Hippocampal formation (tissue), 2 donors: ENCODE data around the gene ARL2BP.
"Not testable (repeated sequence)": the region's sequence is repeated elsewhere in the genome, so short reads cannot be mapped to it uniquely, and the experiment has no call there.

Experiments
- DNase-seq, 2 donors: peaks; one replicate each; lab custom pipeline; 2025; lab: John Stamatoyannopoulos, UW

Gene ARL2BP

DNA sequence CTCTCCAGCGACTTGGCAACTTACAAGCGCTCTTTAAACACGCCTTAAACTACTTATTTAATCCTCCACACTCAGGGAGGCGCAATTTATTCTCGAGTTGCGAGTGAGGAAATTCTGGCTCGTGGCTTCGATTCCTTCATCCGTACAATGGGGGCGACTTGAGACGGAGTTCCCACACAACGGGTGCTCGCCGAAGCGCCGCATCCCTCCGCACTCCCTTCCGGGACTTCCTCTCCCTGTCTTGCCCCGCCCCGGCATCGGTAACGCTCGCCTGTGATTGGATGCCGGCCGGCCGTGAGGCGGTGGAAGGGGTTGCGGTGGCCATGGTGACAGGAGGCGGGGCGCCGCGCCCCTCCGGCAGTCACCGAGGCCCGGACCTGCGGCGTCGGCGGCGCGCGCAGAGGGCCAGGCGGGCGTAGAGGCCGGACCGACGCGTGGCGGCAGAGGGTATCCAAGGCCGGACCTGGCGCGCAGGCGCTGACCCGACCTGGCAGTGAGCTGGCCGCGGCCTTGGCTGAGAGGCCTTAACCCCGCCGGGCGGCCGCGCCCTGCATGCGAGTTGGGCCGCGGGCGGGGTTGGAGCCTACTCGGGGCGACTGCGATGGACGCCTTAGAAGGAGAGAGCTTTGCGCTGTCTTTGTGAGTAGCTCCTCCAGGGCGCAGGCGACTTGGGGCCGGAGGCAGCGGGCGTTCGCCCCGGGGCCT, at the start of gene ARL2BP:
Gene ARL2BP, plus strand, starts transcription at position 493 of the 705 bp plus-strand sequence. Its CDS starts 109 bp downstream, at position 602.
- peak; percentile 97 to 98 for DNase-seq

DNA sequence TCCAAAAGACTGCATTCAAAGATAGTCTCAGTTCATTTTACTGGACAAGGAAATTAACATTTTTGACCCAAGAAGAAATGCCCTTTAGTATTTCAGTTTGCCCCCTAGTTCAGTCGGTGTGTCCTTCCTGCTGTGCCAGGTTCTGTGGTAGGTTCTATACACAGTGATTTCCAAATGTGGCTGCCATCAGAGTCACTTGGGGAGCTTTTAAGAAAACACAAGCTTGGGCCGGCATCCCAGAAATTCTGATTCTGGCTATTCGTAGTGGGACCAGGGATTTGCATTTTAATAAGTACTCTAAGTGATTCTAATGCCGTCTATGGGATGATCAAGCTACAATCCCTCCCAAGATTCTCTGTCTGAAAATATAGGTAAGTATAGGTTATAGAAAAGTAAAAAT, 48.8 kb upstream of the ARL2BP start:
- DNase-seq: peak in 1 of 2 donors; percentile 16

DNA sequence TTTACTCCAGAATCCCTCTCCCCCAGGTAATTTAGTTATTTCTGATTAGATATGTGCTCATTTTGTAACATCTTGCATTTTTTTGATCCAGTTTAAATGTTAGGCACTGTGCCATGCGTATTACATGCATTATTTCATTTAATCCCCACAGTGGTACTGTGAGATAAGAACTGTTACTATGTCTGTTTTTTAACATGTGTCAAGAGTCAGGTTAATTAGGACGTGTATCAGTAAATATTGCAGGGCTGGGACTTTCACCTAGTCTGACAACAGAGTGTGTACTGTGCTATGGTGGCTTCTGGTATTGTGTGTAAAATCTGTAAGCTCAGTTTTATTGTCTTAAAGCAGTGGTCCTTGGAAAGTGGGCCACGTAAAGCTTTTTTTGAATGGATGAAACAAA, 48.3 kb upstream of the ARL2BP start:
- no peak for DNase-seq

DNA sequence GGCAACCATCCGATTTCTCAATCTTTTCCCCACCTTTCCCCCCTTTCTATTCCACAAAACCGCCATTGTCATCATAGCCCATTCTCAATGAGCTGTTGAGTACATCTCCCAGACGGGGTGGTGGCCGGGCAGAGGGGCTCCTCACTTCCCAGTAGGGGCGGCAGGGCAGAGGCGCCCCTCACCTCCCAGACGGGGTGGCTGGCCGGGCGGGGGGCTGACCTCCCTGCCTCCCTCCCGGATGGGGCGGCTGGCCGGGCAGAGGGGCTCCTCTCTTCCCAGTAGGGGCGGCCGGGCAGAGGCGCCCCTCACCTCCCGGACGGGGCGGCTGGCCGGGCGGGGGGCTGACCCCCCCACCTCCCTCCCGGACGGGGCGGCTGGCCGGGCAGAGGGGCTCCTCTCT, 44.7 kb upstream of the ARL2BP start:
- not testable (repeated sequence) for DNase-seq

DNA sequence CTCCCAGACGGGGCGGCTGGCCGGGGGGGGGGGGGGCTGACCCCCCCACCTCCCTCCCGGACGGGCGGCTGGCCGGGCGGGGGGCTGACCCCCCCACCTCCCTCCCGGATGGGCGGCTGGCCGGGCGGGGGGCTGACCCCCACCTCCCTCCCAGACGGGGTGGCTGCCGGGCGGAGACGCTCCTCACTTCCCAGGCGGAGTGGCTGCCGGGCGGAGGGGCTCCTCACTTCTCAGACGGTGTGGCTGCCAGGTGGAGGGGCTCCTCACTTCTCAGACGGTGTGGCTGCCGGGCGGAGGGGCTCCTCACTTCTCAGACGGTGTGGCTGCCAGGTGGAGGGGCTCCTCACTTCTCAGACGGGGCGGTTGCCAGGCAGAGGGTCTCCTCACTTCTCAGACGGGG, 44.1 kb upstream of the ARL2BP start:
- not testable (repeated sequence) for DNase-seq

DNA sequence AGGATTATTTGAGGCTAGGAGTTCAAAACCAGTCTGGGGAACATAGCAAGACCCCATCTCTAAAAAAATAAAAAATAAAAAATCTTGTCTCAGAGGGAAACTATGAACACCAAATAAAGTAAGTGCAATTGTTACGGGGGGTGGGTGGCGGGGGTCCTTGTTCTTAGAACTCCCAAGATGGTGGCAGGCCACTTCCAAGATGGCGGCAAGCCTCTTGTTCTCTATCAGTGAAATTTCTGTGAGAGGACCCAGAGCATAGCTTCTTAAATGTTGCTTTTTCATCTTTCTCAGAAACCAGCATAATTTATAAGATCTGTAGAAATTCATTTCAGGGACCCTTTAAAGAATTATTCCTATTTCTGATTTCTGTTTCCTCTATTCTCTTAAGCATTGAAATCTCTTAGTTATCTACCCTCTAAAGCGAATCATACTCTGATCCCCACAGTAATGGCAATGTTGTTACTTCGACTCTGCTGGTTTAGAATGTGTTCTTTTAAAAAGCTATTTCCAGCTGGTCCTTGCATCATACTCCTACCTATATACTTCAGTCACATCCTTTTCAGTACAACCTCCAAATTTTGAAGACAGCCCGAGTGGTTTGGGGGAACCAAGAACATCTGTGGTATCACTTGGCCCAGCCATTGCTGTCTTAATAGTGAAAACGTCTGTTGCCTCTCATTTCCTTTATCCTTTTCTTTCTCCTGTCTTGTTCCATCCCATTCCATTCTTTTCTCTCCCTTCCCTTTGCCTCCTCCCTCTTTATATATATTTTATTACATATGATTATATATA, 42.8 kb upstream of the ARL2BP start:
- DNase-seq: no peak

DNA sequence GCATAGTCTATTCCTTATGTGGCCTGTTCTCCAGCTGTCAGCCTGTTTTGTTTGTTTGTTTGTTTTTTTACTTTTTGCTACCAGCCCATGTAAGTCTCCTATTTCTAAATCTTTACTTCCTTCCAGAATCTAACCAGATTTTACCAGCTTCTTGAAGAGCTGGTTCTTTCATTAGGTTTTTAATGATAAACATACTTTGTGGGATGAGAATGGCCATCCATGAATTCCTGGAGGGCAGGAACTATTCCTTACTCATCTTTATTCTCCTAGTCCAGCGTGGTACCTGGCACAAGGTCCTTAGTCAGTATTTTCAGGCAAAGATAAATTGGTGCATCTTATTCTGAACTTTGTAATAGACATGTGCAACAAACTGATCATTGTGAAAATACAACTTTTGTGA, 41.6 kb upstream of the ARL2BP start:
- no peak for DNase-seq

DNA sequence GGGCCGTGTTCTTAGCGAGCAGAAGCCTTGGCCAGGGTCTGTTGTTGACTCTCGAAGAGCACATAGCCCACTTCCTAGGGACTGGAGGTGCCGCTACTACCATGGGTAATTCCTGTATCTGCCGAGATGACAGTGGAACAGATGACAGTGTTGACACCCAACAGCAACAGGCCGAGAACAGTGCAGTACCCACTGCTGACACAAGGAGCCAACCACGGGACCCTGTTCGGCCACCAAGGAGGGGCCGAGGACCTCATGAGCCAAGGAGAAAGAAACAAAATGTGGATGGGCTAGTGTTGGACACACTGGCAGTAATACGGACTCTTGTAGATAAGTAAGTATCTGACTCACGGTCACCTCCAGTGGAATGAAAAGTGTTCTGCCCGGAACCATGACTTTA, 40.4 kb upstream of the ARL2BP start:
- no peak for DNase-seq

DNA sequence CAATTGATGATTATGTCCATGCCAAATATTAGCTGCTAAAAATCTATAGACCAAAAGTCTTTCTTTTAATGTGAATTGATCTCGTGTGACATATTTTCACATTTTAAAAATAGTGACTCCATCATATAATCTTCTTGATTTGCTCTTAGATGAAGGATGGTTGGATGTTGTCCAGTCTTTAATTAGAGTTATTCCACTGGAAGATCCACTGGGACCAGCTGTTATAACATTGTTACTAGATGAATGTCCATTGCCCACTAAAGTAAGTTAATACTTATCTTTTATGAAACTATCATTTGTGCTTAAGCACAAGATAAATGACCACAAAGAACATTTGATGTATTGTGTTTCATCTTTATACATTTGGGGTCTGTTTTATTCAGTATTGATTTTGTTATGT, 36.1 kb upstream of the ARL2BP start:
- DNase-seq: no peak

DNA sequence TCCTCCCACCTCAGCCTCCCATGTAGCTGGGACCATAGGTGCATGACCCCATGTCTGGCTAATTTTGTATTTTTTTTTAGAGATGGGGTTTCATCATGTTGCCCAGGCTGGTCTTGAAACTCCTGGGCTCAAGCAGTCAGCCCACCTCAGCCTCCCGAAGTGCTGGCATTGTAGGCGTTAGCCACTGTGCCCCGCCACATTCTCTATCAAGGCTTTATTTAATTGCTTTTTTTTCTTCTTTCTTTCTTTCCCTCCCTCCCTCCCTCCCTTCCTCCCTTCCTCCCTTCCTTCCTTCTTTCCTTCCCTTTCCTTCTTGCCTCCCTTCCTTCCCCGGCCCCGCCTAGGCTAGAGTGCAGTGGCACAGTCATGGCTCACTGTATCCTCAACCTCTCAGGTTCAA, 35.3 kb upstream of the ARL2BP start:
- DNase-seq: no peak

DNA sequence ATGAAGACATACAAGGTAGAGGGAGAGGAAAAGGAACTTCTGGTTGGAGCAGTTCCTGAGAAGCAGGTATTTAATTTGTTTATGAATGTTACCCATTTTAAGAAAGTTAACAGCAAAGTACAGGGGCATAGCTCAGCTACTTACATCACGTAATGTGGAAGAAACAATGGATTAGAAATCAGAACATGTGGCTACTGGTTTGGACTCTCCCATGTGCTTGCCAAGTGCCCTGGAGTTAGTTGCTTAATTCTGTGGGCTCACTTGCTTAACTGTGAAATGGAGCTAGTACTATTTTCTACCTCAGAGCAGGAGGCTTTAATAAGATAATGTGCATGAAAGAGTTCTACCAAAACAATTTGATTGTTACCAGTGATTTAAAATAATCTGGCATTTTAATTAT, 31.6 kb upstream of the ARL2BP start:
- no peak for DNase-seq

DNA sequence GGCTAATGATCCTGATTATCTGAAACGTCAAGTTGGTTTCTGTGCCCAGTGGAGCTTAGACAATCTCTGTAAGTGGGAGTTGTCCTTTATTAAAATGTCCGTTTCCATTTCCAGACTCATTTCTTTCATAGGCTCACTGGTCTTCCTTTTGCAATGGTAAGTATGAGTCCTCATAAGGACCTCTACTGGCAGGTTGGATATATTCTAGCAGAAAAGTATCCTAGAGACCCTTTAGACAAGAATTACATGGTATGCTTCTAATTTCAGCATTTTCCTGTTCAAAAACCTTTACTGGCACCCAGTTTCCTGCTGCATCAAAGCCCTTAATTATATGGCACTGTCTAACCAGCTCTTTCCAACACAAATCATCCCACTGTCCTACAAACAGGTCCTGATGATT, 28.1 kb upstream of the ARL2BP start:
- DNase-seq: no peak

DNA sequence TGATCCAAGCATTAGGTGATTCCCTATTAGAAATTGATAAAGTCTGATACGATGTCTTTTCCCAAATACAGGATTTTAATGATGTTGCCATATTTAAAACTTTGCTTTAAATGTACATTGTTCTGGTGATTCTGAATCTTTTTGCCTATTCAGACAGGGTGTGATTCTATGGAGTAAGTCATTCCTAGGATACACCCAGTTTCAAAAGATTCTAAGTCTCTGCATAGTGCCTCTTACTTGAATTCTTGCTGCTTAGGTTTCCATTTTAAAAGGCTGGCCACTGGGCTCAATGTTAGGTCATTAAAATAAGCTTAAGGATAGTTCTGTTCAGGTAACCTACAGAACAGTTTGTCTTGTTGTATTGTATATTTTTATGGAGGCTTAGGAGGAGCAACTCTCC, 22.0 kb upstream of the ARL2BP start:
- no peak for DNase-seq

DNA sequence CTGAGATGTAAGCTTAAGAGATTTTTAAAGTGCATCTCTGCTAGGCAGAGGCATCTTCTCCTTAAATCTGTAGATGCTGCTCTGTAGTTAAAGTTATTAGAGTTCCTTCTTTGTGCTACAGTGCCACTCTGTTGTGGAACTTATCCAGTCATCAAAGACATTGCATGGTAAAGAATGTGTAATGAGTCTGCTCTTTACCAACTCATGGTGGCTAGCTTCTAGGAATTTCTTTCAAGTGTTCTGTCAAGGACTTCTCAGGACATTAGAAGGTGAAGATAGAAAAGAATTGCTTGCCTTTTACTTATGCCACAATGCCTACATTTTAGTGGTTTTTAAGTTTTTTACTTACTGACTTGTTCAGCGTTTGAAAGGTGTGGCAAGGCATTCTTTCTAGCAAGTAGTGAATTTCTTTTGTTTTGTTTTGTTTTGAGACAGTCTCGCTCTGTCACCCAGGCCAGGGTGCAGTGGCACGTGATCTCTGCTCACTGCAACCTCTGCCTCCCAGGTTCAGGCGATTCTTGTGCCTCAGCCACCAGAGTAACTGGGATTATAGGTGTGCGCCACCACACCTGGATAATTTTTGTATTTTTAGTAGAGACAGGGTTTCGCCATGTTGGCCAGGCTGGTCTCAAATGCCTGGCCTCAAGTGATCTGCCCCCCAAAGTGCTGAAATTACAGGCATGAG, 20.3 kb upstream of the ARL2BP start:
- DNase-seq: no peak

DNA sequence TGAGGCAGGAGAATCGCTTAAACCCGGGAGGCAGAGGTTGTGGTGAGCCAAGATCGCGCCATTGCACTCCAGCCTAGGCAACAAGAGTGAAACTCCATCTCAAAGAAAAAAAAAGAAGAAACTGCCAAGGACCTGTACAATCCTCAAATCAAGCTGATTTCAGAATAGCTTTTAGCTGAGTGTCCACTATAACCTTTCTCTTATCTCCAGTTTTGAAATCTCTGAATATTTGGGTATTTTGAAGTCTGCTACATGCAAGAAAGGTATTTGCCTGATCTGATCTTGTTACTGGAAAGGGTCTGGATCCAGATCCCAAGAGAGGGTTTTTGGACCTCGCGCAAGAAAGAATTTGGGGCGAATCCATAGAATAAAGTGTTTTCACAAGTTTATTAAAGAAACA, 19.1 kb upstream of the ARL2BP start:
- no peak for DNase-seq

DNA sequence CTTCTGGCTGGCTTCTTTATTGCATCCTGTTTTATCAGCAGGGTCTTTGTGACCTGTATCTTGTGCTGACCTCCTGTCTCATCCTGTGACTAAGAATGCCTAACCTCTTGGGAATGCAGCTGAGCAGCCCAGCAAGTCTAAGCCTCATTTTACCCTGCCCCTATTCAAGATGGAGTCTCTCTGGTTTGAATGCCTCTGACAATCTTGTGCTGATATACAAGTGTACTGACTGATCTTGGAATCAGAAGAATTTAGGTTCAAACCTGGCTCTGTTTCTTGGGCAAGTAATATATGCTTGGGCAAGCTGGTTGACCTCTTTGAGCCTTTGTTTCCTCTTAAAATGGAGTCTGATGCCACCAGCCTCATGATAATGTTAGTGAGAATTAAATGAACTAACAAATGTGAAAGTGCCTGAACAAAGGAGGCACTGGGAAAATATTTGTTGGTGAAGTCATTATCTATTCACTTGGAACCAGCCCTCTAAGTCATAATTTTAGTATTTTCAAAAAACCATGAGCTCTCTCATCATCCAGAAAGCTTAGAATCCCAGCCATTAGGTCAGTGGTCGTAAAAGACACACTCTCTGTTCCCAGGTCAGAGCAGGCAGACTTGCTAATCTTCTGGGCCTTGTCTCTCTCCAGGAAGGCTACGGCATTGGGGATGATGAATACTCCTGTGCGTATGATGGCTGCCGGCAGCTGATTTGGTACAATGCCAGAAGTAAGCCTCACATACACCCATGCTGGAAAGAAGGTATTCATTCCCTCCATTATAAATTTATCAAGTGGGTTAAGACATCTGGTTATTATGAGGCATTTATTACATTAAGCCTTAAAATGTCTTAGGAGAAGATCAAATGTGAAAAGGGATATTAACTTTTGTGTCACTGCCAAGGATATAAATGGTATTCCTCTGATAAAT, 18.1 kb upstream of the ARL2BP start:
- no peak for DNase-seq

DNA sequence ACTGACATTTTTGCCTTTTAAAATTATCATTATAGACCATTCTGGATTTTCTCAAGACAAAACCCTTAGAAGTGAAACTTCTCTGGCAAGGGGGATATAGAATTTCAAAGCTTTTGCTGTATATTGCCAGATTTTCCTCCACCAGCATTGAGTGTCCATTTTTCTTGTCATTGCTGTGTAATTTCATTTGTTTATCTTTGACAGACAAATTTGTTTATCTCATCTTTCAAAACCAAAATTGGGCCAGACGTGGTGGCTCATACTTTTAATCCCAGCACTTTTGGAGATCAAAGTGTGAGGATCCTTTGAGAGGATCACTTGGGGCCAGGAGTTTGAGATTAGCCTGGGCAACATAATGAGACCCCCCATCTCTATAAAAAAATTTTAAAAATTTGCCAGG, 16.0 kb upstream of the ARL2BP start:
- no peak for DNase-seq

DNA sequence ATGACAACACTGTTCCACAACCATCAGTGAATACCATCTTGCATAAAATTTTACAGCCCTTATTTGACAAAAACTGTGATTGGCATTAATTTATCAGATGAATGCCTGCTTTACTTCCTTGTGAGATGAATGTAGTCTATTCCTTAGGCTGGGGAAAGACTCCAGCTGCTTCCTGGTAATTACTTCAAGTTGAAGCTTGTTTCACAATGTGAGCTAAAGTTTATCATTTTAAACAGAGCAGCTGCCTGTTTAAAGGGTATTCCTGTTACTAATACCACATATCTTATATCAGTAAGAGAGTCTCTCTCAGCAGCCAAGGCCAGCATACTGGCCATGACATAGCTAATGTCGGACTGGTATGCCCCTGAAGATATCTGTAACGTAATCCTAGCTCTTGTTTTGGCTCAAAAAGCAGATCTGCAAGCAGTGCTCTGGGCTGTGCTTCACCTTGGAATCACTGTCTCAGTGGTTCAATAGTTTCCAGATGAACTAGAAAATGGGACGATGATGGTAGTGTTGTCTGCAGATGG, 13.2 kb upstream of the ARL2BP start:
- no peak for DNase-seq

DNA sequence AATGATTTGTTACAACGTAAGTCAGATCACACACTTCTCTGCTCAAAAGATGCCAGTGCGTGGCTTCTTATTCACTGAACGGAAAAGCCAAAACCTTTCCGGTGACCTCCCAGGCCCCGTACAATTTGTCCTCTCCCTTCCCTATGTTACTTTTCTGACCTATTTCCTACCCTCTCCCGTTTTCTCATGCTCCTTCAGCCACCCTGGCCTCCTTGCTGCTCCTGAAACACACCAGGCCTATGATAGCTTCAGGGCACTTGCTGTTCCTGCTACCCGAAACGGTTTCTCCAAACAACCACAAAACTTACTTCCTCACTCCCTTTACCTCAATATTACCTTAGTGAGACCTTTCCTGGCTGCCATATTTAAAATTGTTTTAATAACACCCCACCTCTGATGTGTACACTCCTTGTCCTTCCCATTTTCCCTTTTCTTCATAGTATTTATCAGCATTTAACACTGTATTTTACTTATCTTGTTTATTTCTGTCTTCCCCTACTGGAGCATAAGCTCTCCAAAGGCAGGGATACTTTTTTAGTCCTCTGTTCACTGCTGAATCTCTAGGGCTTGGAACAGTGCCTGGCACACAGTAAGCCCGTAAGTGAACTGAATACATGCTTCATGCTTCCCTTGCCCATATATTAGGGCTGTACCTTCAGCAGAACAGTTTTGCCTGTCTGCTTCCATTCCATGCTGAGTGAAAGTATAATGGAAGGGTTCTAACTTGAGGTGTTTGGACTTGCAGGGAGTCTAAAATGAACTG, 10.9 kb upstream of the ARL2BP start:
- no peak for DNase-seq

DNA sequence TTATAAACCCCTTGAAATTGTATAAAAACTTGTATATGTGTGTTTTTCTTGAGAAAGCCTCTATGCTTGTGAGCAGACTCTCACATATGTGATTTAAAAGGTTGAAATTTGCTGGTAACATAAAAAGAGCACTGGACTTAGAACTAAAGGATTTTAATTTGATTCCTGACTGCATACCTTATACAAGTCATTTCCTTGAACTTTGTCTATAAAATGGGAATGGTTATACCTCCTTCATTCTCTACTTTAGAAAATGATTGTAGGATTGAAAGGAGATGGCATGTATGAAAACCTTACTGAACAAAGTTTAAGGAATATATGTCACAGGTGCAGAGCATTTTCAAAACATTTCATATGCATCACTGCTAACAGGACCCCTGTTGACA, 10.4 kb upstream of the ARL2BP start:
- no peak for DNase-seq
